HL-60 (cell line): ENCODE measurements around the gene GOLT1A.

ENCODE experiments used
- GABPA ChIP-seq: IDR thresholded peaks from 2 replicates; pipeline ENCODE4 v1.6.1; 2012; ENCODE audit warnings: low read depth
- TF ChIP-seq, protein P1 (sequence below): IDR thresholded peaks from one replicate; pipeline ENCODE4 v1.5.1; 2011; ENCODE audit warnings: low read length, control low read depth, inconsistent platforms; ENCODE audit not compliant: insufficient read depth
- TF ChIP-seq, protein P2 (sequence below): IDR thresholded peaks from 2 replicates; pipeline ENCODE4 v1.6.1; 2012; ENCODE audit warnings: low read depth; ENCODE audit not compliant: insufficient replicate concordance

- no peak for TF ChIP-seq GABPA
- TF ChIP-seq, protein P1, sequence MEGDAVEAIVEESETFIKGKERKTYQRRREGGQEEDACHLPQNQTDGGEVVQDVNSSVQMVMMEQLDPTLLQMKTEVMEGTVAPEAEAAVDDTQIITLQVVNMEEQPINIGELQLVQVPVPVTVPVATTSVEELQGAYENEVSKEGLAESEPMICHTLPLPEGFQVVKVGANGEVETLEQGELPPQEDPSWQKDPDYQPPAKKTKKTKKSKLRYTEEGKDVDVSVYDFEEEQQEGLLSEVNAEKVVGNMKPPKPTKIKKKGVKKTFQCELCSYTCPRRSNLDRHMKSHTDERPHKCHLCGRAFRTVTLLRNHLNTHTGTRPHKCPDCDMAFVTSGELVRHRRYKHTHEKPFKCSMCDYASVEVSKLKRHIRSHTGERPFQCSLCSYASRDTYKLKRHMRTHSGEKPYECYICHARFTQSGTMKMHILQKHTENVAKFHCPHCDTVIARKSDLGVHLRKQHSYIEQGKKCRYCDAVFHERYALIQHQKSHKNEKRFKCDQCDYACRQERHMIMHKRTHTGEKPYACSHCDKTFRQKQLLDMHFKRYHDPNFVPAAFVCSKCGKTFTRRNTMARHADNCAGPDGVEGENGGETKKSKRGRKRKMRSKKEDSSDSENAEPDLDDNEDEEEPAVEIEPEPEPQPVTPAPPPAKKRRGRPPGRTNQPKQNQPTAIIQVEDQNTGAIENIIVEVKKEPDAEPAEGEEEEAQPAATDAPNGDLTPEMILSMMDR = no peak
- TF ChIP-seq, protein P2, sequence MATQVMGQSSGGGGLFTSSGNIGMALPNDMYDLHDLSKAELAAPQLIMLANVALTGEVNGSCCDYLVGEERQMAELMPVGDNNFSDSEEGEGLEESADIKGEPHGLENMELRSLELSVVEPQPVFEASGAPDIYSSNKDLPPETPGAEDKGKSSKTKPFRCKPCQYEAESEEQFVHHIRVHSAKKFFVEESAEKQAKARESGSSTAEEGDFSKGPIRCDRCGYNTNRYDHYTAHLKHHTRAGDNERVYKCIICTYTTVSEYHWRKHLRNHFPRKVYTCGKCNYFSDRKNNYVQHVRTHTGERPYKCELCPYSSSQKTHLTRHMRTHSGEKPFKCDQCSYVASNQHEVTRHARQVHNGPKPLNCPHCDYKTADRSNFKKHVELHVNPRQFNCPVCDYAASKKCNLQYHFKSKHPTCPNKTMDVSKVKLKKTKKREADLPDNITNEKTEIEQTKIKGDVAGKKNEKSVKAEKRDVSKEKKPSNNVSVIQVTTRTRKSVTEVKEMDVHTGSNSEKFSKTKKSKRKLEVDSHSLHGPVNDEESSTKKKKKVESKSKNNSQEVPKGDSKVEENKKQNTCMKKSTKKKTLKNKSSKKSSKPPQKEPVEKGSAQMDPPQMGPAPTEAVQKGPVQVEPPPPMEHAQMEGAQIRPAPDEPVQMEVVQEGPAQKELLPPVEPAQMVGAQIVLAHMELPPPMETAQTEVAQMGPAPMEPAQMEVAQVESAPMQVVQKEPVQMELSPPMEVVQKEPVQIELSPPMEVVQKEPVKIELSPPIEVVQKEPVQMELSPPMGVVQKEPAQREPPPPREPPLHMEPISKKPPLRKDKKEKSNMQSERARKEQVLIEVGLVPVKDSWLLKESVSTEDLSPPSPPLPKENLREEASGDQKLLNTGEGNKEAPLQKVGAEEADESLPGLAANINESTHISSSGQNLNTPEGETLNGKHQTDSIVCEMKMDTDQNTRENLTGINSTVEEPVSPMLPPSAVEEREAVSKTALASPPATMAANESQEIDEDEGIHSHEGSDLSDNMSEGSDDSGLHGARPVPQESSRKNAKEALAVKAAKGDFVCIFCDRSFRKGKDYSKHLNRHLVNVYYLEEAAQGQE = no peak
Measured at GRCh38 chr1:204197068-204197467, 16.7 kb downstream of the GOLT1A start.
